Astrocyte of the spinal cord (primary cell): ENCODE data around the gene RNF148.

Experiments
- DNase-seq: peaks from one replicate; pipeline ENCODE4 v3.0.0; 2011; ENCODE audit warnings: low read depth, low spot score
- H3K4me3 ChIP-seq: 2 replicates; pipeline ENCODE4 v1.5.1; 2011; ENCODE audit warnings: low read depth, mild to moderate bottlenecking, low read length, moderate library complexity
- in situ Hi-C: cut with HindIII; loops from 2 replicates; pipeline ENCODE4 v1.10.0; 2017; ENCODE audit warnings: low sequenced_read_pairs
- TF ChIP-seq, protein P1 (sequence below): IDR thresholded peaks from 2 replicates; pipeline ENCODE4 v1.5.1; 2012; ENCODE audit warnings: low read depth, mild to moderate bottlenecking, low read length, inconsistent platforms

Gene RNF148

DNA sequence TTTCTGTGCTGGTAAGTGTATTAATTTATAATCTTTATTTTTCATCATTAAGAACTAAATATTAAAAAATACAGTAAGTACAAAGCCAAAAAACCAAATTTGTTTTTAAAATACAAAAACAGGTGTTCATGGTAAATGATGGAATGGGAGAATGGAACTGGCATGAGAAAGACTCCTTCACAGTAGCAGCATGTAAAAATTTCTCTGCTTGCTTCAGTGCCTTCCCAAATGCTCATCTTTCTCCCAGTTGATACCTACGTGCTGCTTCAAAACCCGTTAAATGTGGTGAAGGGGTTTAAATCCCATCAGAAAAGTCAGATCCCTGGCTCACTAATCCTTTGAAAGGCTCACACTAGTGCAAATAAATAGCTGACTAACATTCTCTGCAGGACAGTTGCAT is 8.0 kb downstream of the RNF148 start:
- TF ChIP-seq, protein P1, sequence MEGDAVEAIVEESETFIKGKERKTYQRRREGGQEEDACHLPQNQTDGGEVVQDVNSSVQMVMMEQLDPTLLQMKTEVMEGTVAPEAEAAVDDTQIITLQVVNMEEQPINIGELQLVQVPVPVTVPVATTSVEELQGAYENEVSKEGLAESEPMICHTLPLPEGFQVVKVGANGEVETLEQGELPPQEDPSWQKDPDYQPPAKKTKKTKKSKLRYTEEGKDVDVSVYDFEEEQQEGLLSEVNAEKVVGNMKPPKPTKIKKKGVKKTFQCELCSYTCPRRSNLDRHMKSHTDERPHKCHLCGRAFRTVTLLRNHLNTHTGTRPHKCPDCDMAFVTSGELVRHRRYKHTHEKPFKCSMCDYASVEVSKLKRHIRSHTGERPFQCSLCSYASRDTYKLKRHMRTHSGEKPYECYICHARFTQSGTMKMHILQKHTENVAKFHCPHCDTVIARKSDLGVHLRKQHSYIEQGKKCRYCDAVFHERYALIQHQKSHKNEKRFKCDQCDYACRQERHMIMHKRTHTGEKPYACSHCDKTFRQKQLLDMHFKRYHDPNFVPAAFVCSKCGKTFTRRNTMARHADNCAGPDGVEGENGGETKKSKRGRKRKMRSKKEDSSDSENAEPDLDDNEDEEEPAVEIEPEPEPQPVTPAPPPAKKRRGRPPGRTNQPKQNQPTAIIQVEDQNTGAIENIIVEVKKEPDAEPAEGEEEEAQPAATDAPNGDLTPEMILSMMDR = no peak
- in situ Hi-C loops = no loop called here
- no peak for DNase-seq
- no peak overlapping the region for H3K4me3 ChIP-seq

DNA sequence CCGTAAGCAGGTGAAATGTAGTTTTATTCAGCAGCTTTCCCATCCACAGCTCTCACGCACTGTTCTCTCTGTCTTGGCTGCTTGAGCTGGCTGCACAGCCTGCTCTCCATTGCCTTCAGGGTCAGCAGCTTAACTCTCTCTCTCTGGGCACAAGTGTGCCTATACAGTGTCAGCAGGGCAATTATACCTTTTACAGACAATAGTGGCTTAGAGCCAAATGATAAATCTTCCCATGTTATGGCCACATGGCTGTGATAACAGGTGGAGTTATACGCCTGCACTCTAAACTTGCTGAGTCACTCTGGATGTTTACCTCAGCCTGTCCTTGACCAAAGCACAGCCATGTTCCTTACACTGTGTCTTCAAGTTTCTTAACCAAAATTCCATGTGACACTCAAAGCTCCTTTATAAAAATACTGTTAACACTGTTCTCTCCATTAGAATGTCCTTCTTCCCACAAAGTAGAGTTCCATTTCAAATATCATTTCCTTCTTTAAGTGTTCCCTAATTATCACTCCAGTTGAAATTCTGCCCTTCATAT is 9.9 kb downstream of the RNF148 start:
- in situ Hi-C loops = no loop called here
- TF ChIP-seq, protein P1 = no peak

DNA sequence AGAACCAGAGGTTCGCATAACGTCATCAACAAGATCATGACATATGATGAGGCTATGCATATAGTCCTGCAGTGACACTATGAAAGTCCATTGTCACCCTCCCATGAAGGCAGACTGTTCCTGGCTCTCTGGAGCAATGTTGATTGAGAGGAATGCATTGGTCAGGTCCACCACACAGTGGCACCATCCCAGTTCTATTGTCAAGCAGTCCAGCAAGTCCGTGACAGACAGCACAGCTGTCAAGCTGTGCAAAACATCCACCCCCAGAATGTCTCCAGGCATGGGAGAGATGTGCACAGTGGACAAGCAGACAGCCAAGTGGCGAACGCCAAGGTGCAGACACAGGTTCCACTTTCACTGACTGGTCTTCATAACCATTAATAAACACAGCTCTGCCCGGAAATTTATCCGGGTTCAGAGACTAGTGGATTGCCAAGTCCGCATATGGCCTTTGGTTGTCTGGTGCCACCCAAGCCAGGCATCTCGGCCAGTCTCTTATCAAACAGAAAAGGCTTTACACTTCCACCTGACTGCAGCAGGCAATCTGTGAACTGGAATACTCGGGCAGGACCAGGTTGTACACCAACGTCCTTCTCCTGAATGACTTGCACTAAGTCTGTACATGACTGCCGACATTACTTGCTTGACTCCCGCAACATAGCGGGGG is 11.0 kb downstream of the RNF148 start:
- TF ChIP-seq, protein P1 = no peak
- DNase-seq = no peak
- H3K4me3 ChIP-seq = no peak overlapping the region
- in situ Hi-C loops = no loop called here

More for the DNA sequence above, 9.9 kb downstream of the RNF148 start:
- no peak overlapping the region for H3K4me3 ChIP-seq
- no peak for DNase-seq

DNA sequence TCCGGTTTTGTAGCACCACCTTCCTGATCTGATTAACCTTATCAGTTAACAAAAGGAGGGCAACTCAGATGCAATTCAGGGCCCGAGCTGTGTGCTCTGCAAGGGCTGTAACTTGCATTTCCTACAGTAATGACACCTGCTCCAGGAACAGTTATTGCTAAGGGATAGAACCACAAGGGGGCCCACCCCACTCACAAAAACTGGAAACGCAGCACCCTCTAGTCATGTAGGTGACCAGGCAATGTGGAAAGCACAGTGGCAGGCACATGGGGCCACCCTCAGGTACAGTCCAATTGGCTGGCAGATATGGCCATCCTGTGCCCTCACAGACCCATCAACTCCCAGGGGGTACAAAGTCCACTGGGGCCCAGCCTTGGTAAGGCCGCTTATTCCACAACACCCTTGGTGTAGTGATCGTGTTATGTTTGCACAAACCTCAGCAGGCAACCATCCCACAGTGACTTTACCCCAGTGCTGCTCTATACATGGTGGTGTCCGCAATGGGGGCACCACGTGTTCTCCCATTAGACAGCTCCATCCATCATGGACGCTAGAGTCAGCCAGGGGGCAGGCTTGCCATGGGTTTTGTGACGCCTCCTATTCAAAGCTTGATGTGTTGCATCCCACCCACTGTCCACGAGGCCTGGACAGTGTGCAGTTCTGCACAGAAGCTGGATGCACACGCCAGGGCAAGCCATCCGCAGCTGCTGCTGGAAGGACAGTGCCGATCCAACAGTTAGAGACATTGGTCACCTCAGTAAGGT is 13.2 kb downstream of the RNF148 start:
- TF ChIP-seq, protein P1 = no peak
- in situ Hi-C loops = no loop called here
- DNase-seq = no peak
- no peak overlapping the region for H3K4me3 ChIP-seq

DNA sequence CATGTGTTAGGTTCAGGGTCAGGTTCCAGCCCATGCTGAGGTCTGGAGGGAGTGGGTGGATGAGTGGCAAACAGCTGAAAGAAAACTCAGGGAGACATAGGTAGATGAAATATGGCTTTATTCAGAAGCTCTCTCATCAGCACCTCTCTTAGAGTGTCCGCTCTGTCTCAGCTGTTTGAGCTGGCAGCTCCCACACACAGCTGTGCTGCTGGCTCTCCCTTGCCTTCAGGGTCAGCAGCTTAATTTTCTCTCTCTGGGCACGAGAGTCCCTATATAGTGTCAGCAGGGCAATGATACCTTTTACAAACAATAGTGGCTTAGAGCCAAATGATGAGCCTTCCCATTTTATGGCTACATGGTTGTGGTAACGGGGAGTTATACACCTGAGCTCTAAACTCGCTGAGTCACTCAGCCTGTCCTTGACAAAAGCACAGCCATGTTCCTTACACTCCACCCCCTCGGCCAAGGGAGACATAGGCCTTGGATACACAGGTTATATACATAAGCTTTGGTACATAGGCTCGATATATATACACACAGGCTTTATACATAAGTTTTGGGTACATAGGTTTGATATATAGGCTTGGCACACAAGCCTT is 14.2 kb downstream of the RNF148 start:
- no peak overlapping the region for H3K4me3 ChIP-seq
- in situ Hi-C loops = no loop called here
- TF ChIP-seq, protein P1 = no peak
- no peak for DNase-seq

DNA sequence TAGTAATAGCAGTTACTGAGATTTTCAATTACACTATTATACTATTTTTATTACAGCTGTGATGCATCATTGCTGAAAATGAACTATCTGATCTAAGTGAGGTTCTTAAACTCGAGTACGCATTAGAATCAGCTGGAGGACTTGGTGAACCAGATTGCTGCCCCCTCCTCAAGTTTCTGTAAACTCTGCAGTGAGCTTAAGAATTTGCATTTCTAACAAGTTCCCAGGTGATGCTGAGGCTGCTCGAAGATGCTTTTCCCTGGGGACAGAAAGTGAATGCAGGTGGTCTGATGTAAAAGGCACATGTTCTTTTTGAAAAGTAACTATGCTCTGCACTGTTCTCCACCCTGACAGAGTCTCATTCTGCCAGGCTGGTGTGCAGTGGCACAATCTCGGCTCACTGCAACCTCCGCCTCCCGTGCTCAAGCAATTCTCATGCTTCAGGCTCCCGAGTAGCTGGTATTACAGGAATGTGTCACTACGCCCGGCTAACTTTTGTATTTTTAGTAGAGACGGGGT is 16.3 kb downstream of the RNF148 start:
- H3K4me3 ChIP-seq = no peak overlapping the region
- in situ Hi-C loops = no loop called here
- DNase-seq = no peak
- TF ChIP-seq, protein P1 = no peak
